ENCODE measurements around the gene CCDC112.

DNA sequence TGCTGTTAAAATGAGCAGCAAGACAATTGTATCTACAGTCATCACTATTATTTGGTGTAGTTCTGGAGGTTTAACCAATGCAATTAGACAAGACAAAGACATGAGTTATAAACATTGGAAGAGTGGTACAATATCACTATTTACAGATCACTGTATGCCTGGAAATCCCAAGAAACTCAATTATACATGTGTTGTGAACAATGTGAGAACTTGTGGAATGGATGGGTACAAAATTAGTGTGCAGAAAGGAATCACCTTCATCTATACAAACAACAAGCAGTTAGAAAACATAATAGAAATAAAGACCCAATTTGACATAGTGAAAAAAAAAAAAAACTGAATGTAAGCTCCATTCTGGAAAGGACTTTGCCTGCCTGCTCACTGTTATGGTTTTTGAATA, 12.4 kb upstream of the CCDC112 start:
- TF ChIP-seq EZH2 (IDR thresholded peaks at IDR 0.05; ENCODE audit: borderline replicate concordance, low read length) (no peak), CTCF (IDR thresholded peaks at IDR 0.05; ENCODE audit: low read length) (no peak)
